ENCODE data around the gene TTBK2. TPM values are rescaled to one million over a fixed set of nuclear protein-coding genes. Genes with fewer than 3 reads are reported as not detected.
"Not testable (repeated sequence)": the region's sequence is repeated elsewhere in the genome, so short reads cannot be mapped to it uniquely, and the experiment has no call there.

TTBK2 gene
- total RNA-seq, 2 experiments from 2014 or later, result 10.1 to 13.9 TPM

- H3K9me3 Mint-ChIP-seq (ENCODE audit: insufficient read depth), result no peaks in the 10 kb centered on the region
- H3K27ac Mint-ChIP-seq, result no peak overlapping the region
- ChIA-PET CTCF (no interaction called here), POLR2A (no interaction called here)
- H3K36me3 Mint-ChIP-seq (ENCODE audit: low read depth), result peaks cover 11% of the 10 kb centered on the region
- no peaks in the 10 kb centered on the region for H3K4me1 Mint-ChIP-seq (ENCODE audit: low read depth)
- no peaks in the 10 kb centered on the region for H3K27me3 Mint-ChIP-seq (ENCODE audit: low read depth)
- DNase-seq (no peak), ATAC-seq (no peak)
- no peak overlapping the region for H3K4me3 Mint-ChIP-seq
Observed at GRCh38 chr15:42772901-42773300, 147.7 kb downstream of the TTBK2 start.

- POLR2A ChIA-PET, result no interaction called here
- peaks cover 11% of the 10 kb centered on the region for H3K36me3 Mint-ChIP-seq (ENCODE audit: low read depth)
- H3K4me3 Mint-ChIP-seq, result no peak overlapping the region
- DNase-seq (no peak), ATAC-seq (no peak)
- no peaks in the 10 kb centered on the region for H3K4me1 Mint-ChIP-seq (ENCODE audit: low read depth)
- no peak overlapping the region for H3K27ac Mint-ChIP-seq
- CTCF ChIA-PET, result no interaction called here
- peaks cover 5% of the 10 kb centered on the region for H3K9me3 Mint-ChIP-seq (ENCODE audit: insufficient read depth)
- H3K27me3 Mint-ChIP-seq (ENCODE audit: low read depth), result no peaks in the 10 kb centered on the region
Observed at GRCh38 chr15:42772144-42772543, 148.4 kb downstream of the TTBK2 start.

- DNase-seq; H3K27me3 Mint-ChIP-seq (ENCODE audit: low read depth); ATAC-seq; H3K4me3 Mint-ChIP-seq; CTCF ChIA-PET; H3K27ac Mint-ChIP-seq; POLR2A ChIA-PET; H3K4me1 Mint-ChIP-seq (ENCODE audit: low read depth): not testable (repeated sequence)
- H3K9me3 Mint-ChIP-seq (ENCODE audit: insufficient read depth), result peaks cover 23% of the 10 kb centered on the region
- peaks cover 36% of the 10 kb centered on the region for H3K36me3 Mint-ChIP-seq (ENCODE audit: low read depth)
Observed at GRCh38 chr15:42766109-42766508, 154.5 kb downstream of the TTBK2 start.

GRCh38 chr15:42764154-42764731 lies 156.3 kb downstream of the TTBK2 start:
- H3K4me3 Mint-ChIP-seq; POLR2A ChIA-PET; ATAC-seq; CTCF ChIA-PET; H3K4me1 Mint-ChIP-seq (ENCODE audit: low read depth); H3K27ac Mint-ChIP-seq; DNase-seq; H3K27me3 Mint-ChIP-seq (ENCODE audit: low read depth): not testable (repeated sequence)
- peaks cover 40% of the 10 kb centered on the region for H3K36me3 Mint-ChIP-seq (ENCODE audit: low read depth)
- H3K9me3 Mint-ChIP-seq (ENCODE audit: insufficient read depth), result peaks cover 39% of the 10 kb centered on the region

- Mint-ChIP-seq H3K9me3 (ENCODE audit: insufficient read depth) (peaks cover 33% of the 10 kb centered on the region), H3K36me3 (ENCODE audit: low read depth) (peaks cover 39% of the 10 kb centered on the region)
- H3K27ac Mint-ChIP-seq; CTCF ChIA-PET; H3K27me3 Mint-ChIP-seq (ENCODE audit: low read depth); H3K4me1 Mint-ChIP-seq (ENCODE audit: low read depth); H3K4me3 Mint-ChIP-seq; ATAC-seq; DNase-seq; POLR2A ChIA-PET: not testable (repeated sequence)
Observed at GRCh38 chr15:42761813-42762212, 158.8 kb downstream of the TTBK2 start.

GRCh38 chr15:42760759-42761158 lies 159.8 kb downstream of the TTBK2 start:
- CTCF ChIA-PET, result no interaction called here
- Mint-ChIP-seq H3K27me3 (ENCODE audit: low read depth) (no peaks in the 10 kb centered on the region), H3K4me3 (no peak overlapping the region), H3K4me1 (ENCODE audit: low read depth) (peaks cover 2% of the 10 kb centered on the region), H3K36me3 (ENCODE audit: low read depth) (peaks cover 31% of the 10 kb centered on the region), H3K9me3 (ENCODE audit: insufficient read depth) (peaks cover 29% of the 10 kb centered on the region), H3K27ac (no peak overlapping the region)
- POLR2A ChIA-PET, result no interaction called here
- ATAC-seq, result no peak
- no peak for DNase-seq

GRCh38 chr15:42759093-42759492 lies 161.5 kb downstream of the TTBK2 start:
- peaks cover 26% of the 10 kb centered on the region for H3K36me3 Mint-ChIP-seq (ENCODE audit: low read depth)
- no peaks in the 10 kb centered on the region for H3K27me3 Mint-ChIP-seq (ENCODE audit: low read depth)
- ChIA-PET POLR2A (no interaction called here), CTCF (interaction anchor here (1.0 to 1.4 kb wide), 2 partner anchors 167 to 425 kb away, joined by 3 to 4 read pairs; no protein-coding TSS in a partner anchor)
- no peak overlapping the region for H3K4me3 Mint-ChIP-seq
- ATAC-seq (no peak), DNase-seq (no peak)
- no peak overlapping the region for H3K27ac Mint-ChIP-seq
- peaks cover 29% of the 10 kb centered on the region for H3K9me3 Mint-ChIP-seq (ENCODE audit: insufficient read depth)
- peaks cover 2% of the 10 kb centered on the region for H3K4me1 Mint-ChIP-seq (ENCODE audit: low read depth)

- Mint-ChIP-seq H3K27me3 (ENCODE audit: low read depth) (no peaks in the 10 kb centered on the region), H3K4me1 (ENCODE audit: low read depth) (no peaks in the 10 kb centered on the region), H3K9me3 (ENCODE audit: insufficient read depth) (peaks cover 9% of the 10 kb centered on the region), H3K4me3 (no peak overlapping the region), H3K36me3 (ENCODE audit: low read depth) (peaks cover 23% of the 10 kb centered on the region), H3K27ac (no peak overlapping the region)
- CTCF ChIA-PET, result no interaction called here
- no peak for ATAC-seq
- POLR2A ChIA-PET, result no interaction called here
- no peak for DNase-seq
Observed at GRCh38 chr15:42750306-42750705, 170.3 kb downstream of the TTBK2 start.

GRCh38 chr15:42749266-42749665 lies 171.3 kb downstream of the TTBK2 start:
- H3K36me3 Mint-ChIP-seq (ENCODE audit: low read depth), result peaks cover 23% of the 10 kb centered on the region
- no peaks in the 10 kb centered on the region for H3K4me1 Mint-ChIP-seq (ENCODE audit: low read depth)
- POLR2A ChIA-PET, result no interaction called here
- H3K4me3 Mint-ChIP-seq, result no peak overlapping the region
- ATAC-seq (no peak), DNase-seq (no peak)
- H3K27ac Mint-ChIP-seq, result no peak overlapping the region
- CTCF ChIA-PET, result no interaction called here
- H3K9me3 Mint-ChIP-seq (ENCODE audit: insufficient read depth), result peaks cover 9% of the 10 kb centered on the region
- H3K27me3 Mint-ChIP-seq (ENCODE audit: low read depth), result no peaks in the 10 kb centered on the region

- no peak overlapping the region for H3K27ac Mint-ChIP-seq
- no peak for ATAC-seq
- POLR2A ChIA-PET, result no interaction called here
Observed at GRCh38 chr15:42744195-42744594, 176.4 kb downstream of the TTBK2 start.

GRCh38 chr15:42742149-42742548 lies 178.4 kb downstream of the TTBK2 start:
- CTCF ChIA-PET, result interaction anchor here (1.7 kb wide), 1 partner anchor 184 kb away, joined by 4 read pairs; no protein-coding TSS in a partner anchor
- no peak overlapping the region for H3K27ac Mint-ChIP-seq
- DNase-seq (no peak), ATAC-seq (no peak)
- POLR2A ChIA-PET, result interaction anchor here (0.7 kb wide), 1 partner anchor 58 kb away, joined by 3 read pairs; no protein-coding TSS in a partner anchor
- no peak overlapping the region for H3K4me3 Mint-ChIP-seq
- no peaks in the 10 kb centered on the region for H3K9me3 Mint-ChIP-seq (ENCODE audit: insufficient read depth)
- peaks cover 6% of the 10 kb centered on the region for H3K4me1 Mint-ChIP-seq (ENCODE audit: low read depth)
- peaks cover 2% of the 10 kb centered on the region for H3K36me3 Mint-ChIP-seq (ENCODE audit: low read depth)
- H3K27me3 Mint-ChIP-seq (ENCODE audit: low read depth), result no peaks in the 10 kb centered on the region

More at GRCh38 chr15:42744195-42744594, 176.4 kb downstream of the TTBK2 start:
- CTCF ChIA-PET, result no interaction called here
- Mint-ChIP-seq H3K4me3 (no peak overlapping the region), H3K9me3 (ENCODE audit: insufficient read depth) (no peaks in the 10 kb centered on the region), H3K27me3 (ENCODE audit: low read depth) (no peaks in the 10 kb centered on the region), H3K4me1 (ENCODE audit: low read depth) (no peaks in the 10 kb centered on the region), H3K36me3 (ENCODE audit: low read depth) (peaks cover 2% of the 10 kb centered on the region)
- DNase-seq, result no peak

GRCh38 chr15:42741710-42742109 lies 178.9 kb downstream of the TTBK2 start:
- DNase-seq (no peak), ATAC-seq (no peak)
- no peaks in the 10 kb centered on the region for H3K27me3 Mint-ChIP-seq (ENCODE audit: low read depth)
- H3K4me3 Mint-ChIP-seq, result no peak overlapping the region
- peaks cover 6% of the 10 kb centered on the region for H3K4me1 Mint-ChIP-seq (ENCODE audit: low read depth)
- H3K9me3 Mint-ChIP-seq (ENCODE audit: insufficient read depth), result no peaks in the 10 kb centered on the region
- CTCF ChIA-PET, result no interaction called here
- peaks cover 2% of the 10 kb centered on the region for H3K36me3 Mint-ChIP-seq (ENCODE audit: low read depth)
- POLR2A ChIA-PET, result interaction anchor here (0.7 kb wide), 1 partner anchor 57 kb away, joined by 3 read pairs; no protein-coding TSS in a partner anchor
- no peak overlapping the region for H3K27ac Mint-ChIP-seq
